ENCODE data around the gene CDCP2.

The CDCP2 gene

DNA sequence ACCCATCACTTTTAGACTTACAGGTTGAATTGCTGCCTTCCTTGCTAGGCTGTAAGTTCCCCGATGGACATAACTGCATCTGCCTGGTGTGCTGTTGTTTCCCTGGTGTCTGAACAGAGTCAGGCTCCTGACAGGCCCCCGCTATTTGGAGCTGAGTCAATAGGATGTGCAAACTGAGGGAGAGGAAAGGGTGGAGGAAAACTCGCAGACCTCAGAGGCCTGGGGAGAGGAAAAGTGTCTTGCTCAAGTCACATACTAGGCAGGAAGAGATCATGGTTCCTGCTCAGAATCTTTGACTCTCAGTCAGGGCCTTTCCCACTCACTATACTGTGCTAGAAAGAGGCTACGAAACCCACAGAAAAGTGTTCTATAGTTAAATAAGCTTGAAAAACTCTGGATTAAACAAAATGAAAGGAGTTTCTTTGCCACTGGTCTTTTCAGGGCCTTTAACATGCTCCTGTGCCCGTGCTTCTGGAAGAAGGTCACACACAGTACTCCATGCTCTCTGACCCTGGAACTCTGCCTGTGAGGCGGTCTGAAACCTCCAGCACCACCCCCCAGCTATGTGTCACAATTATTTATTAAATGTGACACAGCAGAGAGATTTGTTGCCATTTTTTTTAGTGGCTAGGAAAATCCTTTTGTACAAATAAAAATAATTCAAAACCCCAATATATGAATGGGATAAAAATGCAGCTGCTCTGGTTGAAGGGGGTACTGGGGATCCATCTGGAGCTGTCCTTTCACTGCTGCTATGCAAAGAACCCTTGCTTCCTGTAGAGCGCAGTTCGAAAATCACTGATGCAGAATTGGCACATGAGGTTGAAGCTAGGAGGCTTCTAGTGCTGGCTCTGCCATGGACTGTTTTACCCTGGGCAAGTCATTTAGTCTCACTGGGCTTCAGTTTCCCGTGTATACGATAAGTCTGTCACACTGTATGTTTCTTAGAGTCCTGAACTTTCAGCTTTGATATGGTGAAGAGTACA, 20.1 kb upstream of the CDCP2 start:
- Mint-ChIP-seq H3K4me1 (peaks cover 10% of the 10 kb centered on the region), H3K9me3 (no peaks in the 10 kb centered on the region), H3K27ac (peak overlapping the region; percentile 81 to 85 (median 81)), H3K36me3 (ENCODE audit: low read depth) (no peaks in the 10 kb centered on the region), H3K27me3 (ENCODE audit: low read depth) (no peaks in the 10 kb centered on the region), H3K4me3 (no peak overlapping the region)
- TF ChIP-seq, protein P1, sequence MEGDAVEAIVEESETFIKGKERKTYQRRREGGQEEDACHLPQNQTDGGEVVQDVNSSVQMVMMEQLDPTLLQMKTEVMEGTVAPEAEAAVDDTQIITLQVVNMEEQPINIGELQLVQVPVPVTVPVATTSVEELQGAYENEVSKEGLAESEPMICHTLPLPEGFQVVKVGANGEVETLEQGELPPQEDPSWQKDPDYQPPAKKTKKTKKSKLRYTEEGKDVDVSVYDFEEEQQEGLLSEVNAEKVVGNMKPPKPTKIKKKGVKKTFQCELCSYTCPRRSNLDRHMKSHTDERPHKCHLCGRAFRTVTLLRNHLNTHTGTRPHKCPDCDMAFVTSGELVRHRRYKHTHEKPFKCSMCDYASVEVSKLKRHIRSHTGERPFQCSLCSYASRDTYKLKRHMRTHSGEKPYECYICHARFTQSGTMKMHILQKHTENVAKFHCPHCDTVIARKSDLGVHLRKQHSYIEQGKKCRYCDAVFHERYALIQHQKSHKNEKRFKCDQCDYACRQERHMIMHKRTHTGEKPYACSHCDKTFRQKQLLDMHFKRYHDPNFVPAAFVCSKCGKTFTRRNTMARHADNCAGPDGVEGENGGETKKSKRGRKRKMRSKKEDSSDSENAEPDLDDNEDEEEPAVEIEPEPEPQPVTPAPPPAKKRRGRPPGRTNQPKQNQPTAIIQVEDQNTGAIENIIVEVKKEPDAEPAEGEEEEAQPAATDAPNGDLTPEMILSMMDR (IDR thresholded peaks at IDR 0.05; ENCODE audit: unreplicated experiment in 3 of 3): no peak

DNA sequence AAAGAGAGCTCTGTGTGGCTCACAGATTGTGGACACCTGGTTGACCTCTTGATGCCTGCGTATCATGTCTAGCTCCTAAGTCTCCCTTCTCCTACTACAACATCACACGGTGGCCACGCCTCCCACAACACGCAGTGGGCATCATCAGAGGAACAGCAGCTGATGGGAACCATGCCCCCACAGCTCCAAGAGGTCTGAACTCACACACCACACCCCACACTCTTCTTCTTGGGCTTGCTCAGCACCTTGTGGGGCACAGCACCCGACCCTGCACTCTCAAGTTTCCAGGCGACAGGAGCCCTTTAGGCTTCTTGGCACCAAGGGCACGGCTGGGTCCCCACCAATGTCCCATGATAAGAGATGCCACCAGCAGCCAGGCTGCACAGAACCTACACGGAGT, 18.8 kb upstream of the CDCP2 start:
- Mint-ChIP-seq H3K27ac (no peak overlapping the region), H3K27me3 (ENCODE audit: low read depth) (no peaks in the 10 kb centered on the region), H3K9me3 (no peaks in the 10 kb centered on the region), H3K36me3 (ENCODE audit: low read depth) (no peaks in the 10 kb centered on the region), H3K4me3 (no peak overlapping the region), H3K4me1 (peaks cover 10% of the 10 kb centered on the region)
- TF ChIP-seq, protein P1 (IDR thresholded peaks at IDR 0.05; ENCODE audit: unreplicated experiment in 3 of 3): no peak

DNA sequence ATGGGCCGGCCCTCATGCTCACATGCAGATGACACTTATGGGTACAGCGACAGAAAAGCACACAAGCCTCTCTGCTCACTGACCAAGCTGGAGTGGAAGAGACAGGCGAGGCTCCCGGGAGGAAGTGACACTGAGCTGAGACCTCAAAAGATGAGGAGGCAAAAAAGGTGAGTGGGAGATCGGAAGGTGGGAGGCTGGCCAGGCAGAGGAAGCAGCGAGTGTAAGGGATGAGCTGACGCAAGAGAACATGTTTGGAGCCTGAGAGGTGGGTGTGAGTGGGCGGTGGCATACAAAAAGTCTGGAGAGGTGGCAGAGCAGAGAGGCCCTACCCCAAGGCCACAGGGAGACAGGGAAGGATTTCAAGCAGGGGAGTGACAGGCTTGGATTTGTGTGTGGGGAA, 18.2 kb upstream of the CDCP2 start:
- H3K9me3 Mint-ChIP-seq: no peaks in the 10 kb centered on the region
- no peaks in the 10 kb centered on the region for H3K27me3 Mint-ChIP-seq (ENCODE audit: low read depth)
- peaks cover 10% of the 10 kb centered on the region for H3K4me1 Mint-ChIP-seq
- TF ChIP-seq, protein P1 (IDR thresholded peaks at IDR 0.05; ENCODE audit: unreplicated experiment in 3 of 3): no peak
- H3K36me3 Mint-ChIP-seq (ENCODE audit: low read depth): no peaks in the 10 kb centered on the region
- no peak overlapping the region for H3K27ac Mint-ChIP-seq
- H3K4me3 Mint-ChIP-seq: no peak overlapping the region

DNA sequence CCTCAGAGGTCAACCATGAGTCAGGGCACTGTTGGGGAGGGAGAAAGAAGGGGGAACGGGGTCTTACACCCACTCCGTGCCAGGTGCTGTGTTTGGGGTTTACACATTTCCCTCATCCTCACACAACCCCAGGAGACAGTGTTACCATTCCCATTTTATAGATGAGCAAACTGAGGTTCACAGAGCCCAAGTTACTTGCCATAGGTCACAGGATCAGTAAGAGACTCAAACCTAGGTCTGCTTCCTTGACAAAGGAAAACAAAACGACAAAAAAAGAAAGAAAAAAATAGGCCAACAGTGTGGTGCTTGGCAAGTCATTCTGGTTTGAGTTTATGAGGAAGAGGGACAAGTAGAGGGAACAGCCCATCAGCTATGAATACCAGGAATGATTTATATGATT, 16.3 kb upstream of the CDCP2 start:
- Mint-ChIP-seq H3K4me3 (no peak overlapping the region), H3K27me3 (ENCODE audit: low read depth) (peaks cover 4% of the 10 kb centered on the region), H3K9me3 (no peaks in the 10 kb centered on the region), H3K36me3 (ENCODE audit: low read depth) (no peaks in the 10 kb centered on the region), H3K4me1 (peaks cover 10% of the 10 kb centered on the region), H3K27ac (no peak overlapping the region)
- TF ChIP-seq, protein P1 (IDR thresholded peaks at IDR 0.05; ENCODE audit: unreplicated experiment in 3 of 3): no peak

DNA sequence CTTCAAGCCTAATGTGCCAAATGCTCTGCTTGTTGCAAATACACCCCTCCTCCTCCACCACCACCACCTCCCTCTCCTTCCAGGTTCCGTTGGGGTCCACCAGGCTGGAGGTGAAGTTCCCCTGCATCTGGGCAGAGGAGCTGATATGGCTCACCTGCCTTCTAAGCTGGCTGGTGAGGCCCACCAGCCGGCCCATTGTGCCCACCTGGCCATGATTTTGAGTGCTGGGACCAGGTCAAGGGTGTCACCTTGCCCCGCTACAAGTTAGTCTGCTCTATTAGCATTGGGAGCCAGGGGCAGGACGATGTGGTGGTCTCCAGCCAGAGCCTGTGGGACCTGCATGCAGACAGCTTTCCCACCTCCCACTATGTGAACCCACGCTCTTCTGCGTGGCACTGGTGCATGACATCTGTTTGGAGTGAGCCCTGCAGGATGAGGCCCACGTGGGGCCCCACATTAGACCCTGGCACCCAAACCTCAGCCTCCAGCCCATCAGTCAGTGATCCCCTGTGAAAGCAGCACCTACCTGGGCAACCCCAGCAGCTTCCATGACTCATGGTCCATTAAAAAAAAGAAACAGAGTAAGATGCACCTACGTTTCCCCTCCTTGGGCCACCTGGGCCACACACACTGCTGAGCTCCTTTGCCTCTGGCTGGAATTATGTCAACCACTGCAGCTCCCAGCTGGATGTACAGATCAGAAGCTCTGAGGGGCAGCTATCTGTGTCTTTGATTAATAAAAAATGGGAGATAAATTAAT, 15.6 kb upstream of the CDCP2 start:
- Mint-ChIP-seq H3K4me3 (no peak overlapping the region), H3K36me3 (ENCODE audit: low read depth) (no peaks in the 10 kb centered on the region), H3K27me3 (ENCODE audit: low read depth) (peaks cover 4% of the 10 kb centered on the region), H3K27ac (no peak overlapping the region), H3K4me1 (peaks cover 10% of the 10 kb centered on the region), H3K9me3 (no peaks in the 10 kb centered on the region)
- TF ChIP-seq, protein P1 (IDR thresholded peaks at IDR 0.05; ENCODE audit: unreplicated experiment in 3 of 3): no peak
